Gastroesophageal sphincter (tissue), 3 donors: ENCODE data around the gene TUBE1.

Source experiments
- POLR2AphosphoS5 ChIP-seq: sonication (generic); formaldehyde crosslinking; IDR thresholded peaks from one replicate; pipeline ENCODE4 v1.6.1; 2017; ENCODE audit warnings: antibody characterized with exemption
- TF ChIP-seq, protein P1 (sequence below), 4 experiments: fragments of 200-600 bp in 2 of 4; fragments of 450-650 bp in 2 of 4; sonication (generic) in 1 of 4; IDR thresholded peaks; one replicate each; pipeline ENCODE4 v1.5.1; 2017 to 2019; ENCODE audit warnings: antibody characterized with exemption in 4 of 4, mild to moderate bottlenecking in 2 of 4, moderate library complexity in 2 of 4

DNA sequence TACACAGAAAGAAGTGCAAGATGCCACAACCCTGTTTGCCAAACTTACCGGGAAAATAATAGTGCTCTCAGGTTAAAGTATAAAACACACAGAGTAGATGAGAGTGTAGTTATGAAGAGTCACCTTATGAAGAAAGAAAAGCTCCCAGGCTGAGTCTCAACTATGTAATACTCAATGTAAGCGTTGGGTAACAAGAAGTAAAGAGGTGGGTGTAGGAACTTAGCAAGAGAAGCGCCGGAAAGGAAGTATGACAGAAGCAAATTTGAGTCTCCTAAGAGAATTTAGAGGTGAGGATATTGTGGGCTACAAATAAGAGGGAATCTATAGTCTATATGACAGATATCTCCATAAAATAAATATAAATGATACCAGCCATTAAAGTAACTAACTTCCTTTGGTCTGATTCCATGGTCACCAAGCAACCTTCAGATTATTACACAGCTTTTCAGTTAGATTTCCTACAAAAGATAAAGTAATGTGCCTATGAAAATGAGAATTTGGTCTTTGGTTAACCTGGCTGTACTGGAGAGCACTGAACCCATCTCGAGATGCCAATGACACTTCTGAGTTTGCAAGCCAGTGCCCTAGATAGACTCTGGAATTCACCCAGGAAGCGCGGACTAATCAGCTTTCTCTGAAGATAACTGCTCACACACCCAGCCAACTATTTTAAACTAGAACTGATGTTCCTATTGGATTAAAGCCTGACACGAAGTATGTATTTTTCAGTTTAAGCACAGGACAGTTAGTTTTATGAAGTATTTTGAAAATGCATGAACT, 1.8 kb downstream of the TUBE1 start:
- TF ChIP-seq, protein P1, sequence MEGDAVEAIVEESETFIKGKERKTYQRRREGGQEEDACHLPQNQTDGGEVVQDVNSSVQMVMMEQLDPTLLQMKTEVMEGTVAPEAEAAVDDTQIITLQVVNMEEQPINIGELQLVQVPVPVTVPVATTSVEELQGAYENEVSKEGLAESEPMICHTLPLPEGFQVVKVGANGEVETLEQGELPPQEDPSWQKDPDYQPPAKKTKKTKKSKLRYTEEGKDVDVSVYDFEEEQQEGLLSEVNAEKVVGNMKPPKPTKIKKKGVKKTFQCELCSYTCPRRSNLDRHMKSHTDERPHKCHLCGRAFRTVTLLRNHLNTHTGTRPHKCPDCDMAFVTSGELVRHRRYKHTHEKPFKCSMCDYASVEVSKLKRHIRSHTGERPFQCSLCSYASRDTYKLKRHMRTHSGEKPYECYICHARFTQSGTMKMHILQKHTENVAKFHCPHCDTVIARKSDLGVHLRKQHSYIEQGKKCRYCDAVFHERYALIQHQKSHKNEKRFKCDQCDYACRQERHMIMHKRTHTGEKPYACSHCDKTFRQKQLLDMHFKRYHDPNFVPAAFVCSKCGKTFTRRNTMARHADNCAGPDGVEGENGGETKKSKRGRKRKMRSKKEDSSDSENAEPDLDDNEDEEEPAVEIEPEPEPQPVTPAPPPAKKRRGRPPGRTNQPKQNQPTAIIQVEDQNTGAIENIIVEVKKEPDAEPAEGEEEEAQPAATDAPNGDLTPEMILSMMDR (IDR thresholded peaks at IDR 0.05): no peak
- TF ChIP-seq POLR2AphosphoS5: no peak
